ENCODE data around the gene ECSIT.

GRCh38 chr19:11506967-11507366 lies 22.0 kb downstream of the ECSIT start:
- TF ChIP-seq YY1 (IDR thresholded peaks at IDR 0.05; ENCODE audit: insufficient read depth, insufficient read length) (no peak), ZNF274 (IDR thresholded peaks at IDR 0.05; ENCODE audit: low read depth, low read length) (no peak), SUZ12 (IDR thresholded peaks at IDR 0.05; ENCODE audit: extremely low read depth, insufficient read depth, insufficient read length) (no peak)

Measured in NT2/D1 (cell line).